SJCRH30 (cell line): ENCODE data around the gene TANC1. TPM values are rescaled to one million over a fixed set of nuclear protein-coding genes. Genes with fewer than 3 reads are reported as not detected.
"Not testable (repeated sequence)": the region's sequence is repeated elsewhere in the genome, so short reads cannot be mapped to it uniquely, and the experiment has no call there.

Source experiments
- DNase-seq, 2 experiments: peaks; one replicate each; pipeline ENCODE4 v3.0.0-alpha.2; 2015 to 2020
- H3K27ac ChIP-seq: fragments of 250-450 bp; sonication (Bioruptor Pico); 2 replicates; pipeline ENCODE4 v1.5.1; 2020; ENCODE audit warnings: mild to moderate bottlenecking, moderate library complexity
- H3K27me3 ChIP-seq: fragments of 250-450 bp; sonication (Bioruptor Pico); 2 replicates; pipeline ENCODE4 v1.5.1; 2020; ENCODE audit warnings: mild to moderate bottlenecking, moderate library complexity
- H3K36me3 ChIP-seq: fragments of 250-450 bp; sonication (Bioruptor Pico); 2 replicates; pipeline ENCODE4 v1.5.1; 2020; ENCODE audit warnings: mild to moderate bottlenecking, moderate library complexity
- H3K4me1 ChIP-seq: fragments of 250-450 bp; sonication (Bioruptor Pico); 2 replicates; pipeline ENCODE4 v1.5.1; 2020; ENCODE audit warnings: mild to moderate bottlenecking, moderate library complexity
- H3K4me3 ChIP-seq: fragments of 250-450 bp; sonication (Bioruptor Pico); 2 replicates; pipeline ENCODE4 v1.5.1; 2020; ENCODE audit warnings: mild to moderate bottlenecking, moderate library complexity
- H3K9me3 ChIP-seq: fragments of 250-450 bp; sonication (Bioruptor Pico); replicated peaks from 2 replicates; pipeline ENCODE4 v1.5.1; 2020; ENCODE audit warnings: mild to moderate bottlenecking, moderate library complexity
- total RNA-seq: library from RNA; depleted of rRNA; stranded (reverse); fragments of >200 nt; shearing (Covaris generic); gene quantifications from 2 replicates; pipeline ENCODE4 v1.2.3, GENCODE V29; 2014

TANC1 gene
- total RNA-seq, 1 experiment from 2014 or later = 15.1 TPM

GRCh38 chr2:159082119-159082518 lies 113.7 kb downstream of the TANC1 start:
- Histone ChIP-seq H3K27me3 (no peaks in the 10 kb centered on the region), H3K9me3 (no peaks in the 10 kb centered on the region; the same call in none of the 2 replicates), H3K4me3 (no peak overlapping the region), H3K27ac (no peak overlapping the region), H3K36me3 (0 out of 2 replicates have a peak, but pooled peaks cover 2% of the 10 kb centered on the region), H3K4me1 (no peaks in the 10 kb centered on the region)
- DNase-seq = no peak

GRCh38 chr2:159084384-159085370 lies 116.2 kb downstream of the TANC1 start:
- H3K4me3 ChIP-seq = no peak overlapping the region
- no peaks in the 10 kb centered on the region for H3K27me3 ChIP-seq
- no peak overlapping the region for H3K27ac ChIP-seq
- H3K36me3 ChIP-seq = no peaks in the 10 kb centered on the region
- H3K9me3 ChIP-seq = no peaks in the 10 kb centered on the region; the same call in 1 of the 2 replicates
- no peak for DNase-seq
- no peaks in the 10 kb centered on the region for H3K4me1 ChIP-seq

- Histone ChIP-seq H3K27me3 (no peaks in the 10 kb centered on the region), H3K27ac (no peak overlapping the region), H3K36me3 (no peaks in the 10 kb centered on the region), H3K4me1 (peaks cover 2% of the 10 kb centered on the region), H3K4me3 (no peak overlapping the region), H3K9me3 (no peaks in the 10 kb centered on the region)
- peak; percentile 30 to 58 for DNase-seq
Measured at GRCh38 chr2:159086342-159086741, 117.9 kb downstream of the TANC1 start.

GRCh38 chr2:159086826-159087225 lies 118.4 kb downstream of the TANC1 start:
- no peaks in the 10 kb centered on the region for H3K9me3 ChIP-seq
- DNase-seq = no peak
- H3K4me1 ChIP-seq = peaks cover 5% of the 10 kb centered on the region
- H3K4me3 ChIP-seq = no peak overlapping the region
- H3K36me3 ChIP-seq = no peaks in the 10 kb centered on the region
- H3K27me3 ChIP-seq = no peaks in the 10 kb centered on the region
- H3K27ac ChIP-seq = no peak overlapping the region

- no peaks in the 10 kb centered on the region for H3K27me3 ChIP-seq
- H3K4me3 ChIP-seq = no peak overlapping the region
- H3K36me3 ChIP-seq = no peaks in the 10 kb centered on the region
- no peaks in the 10 kb centered on the region for H3K9me3 ChIP-seq
- no peak overlapping the region for H3K27ac ChIP-seq
- no peak for DNase-seq
- H3K4me1 ChIP-seq = peaks cover 5% of the 10 kb centered on the region
Measured at GRCh38 chr2:159088906-159089305, 120.5 kb downstream of the TANC1 start.

- H3K9me3 ChIP-seq = no peaks in the 10 kb centered on the region
- H3K36me3 ChIP-seq = no peaks in the 10 kb centered on the region
- DNase-seq = no peak
- no peaks in the 10 kb centered on the region for H3K27me3 ChIP-seq
- H3K4me3 ChIP-seq = no peak overlapping the region
- H3K27ac ChIP-seq = no peak overlapping the region
- peaks cover 5% of the 10 kb centered on the region for H3K4me1 ChIP-seq
Measured at GRCh38 chr2:159089543-159089942, 121.1 kb downstream of the TANC1 start.

- Histone ChIP-seq H3K4me1 (peaks cover 5% of the 10 kb centered on the region), H3K36me3 (no peaks in the 10 kb centered on the region), H3K4me3 (no peak overlapping the region), H3K27me3 (no peaks in the 10 kb centered on the region), H3K27ac (no peak overlapping the region), H3K9me3 (no peaks in the 10 kb centered on the region)
- no peak for DNase-seq
Measured at GRCh38 chr2:159090514-159091201, 122.2 kb downstream of the TANC1 start.

GRCh38 chr2:159091381-159091780 lies 122.9 kb downstream of the TANC1 start:
- Histone ChIP-seq H3K27me3 (no peaks in the 10 kb centered on the region), H3K4me1 (peaks cover 5% of the 10 kb centered on the region), H3K27ac (no peak overlapping the region), H3K4me3 (no peak overlapping the region), H3K36me3 (no peaks in the 10 kb centered on the region), H3K9me3 (no peaks in the 10 kb centered on the region)
- no peak for DNase-seq

- Histone ChIP-seq H3K36me3 (no peaks in the 10 kb centered on the region), H3K27ac (no peak overlapping the region), H3K27me3 (no peaks in the 10 kb centered on the region), H3K9me3 (no peaks in the 10 kb centered on the region), H3K4me1 (peaks cover 5% of the 10 kb centered on the region), H3K4me3 (no peak overlapping the region)
- no peak for DNase-seq
Measured at GRCh38 chr2:159091976-159092375, 123.5 kb downstream of the TANC1 start.

- no peak overlapping the region for H3K27ac ChIP-seq
- no peaks in the 10 kb centered on the region for H3K36me3 ChIP-seq
- no peaks in the 10 kb centered on the region for H3K27me3 ChIP-seq
- H3K4me1 ChIP-seq = peaks cover 5% of the 10 kb centered on the region
- no peaks in the 10 kb centered on the region for H3K9me3 ChIP-seq
- DNase-seq = no peak
- no peak overlapping the region for H3K4me3 ChIP-seq
Measured at GRCh38 chr2:159093497-159093896, 125.1 kb downstream of the TANC1 start.

- Histone ChIP-seq H3K9me3 (no peaks in the 10 kb centered on the region), H3K36me3 (no peaks in the 10 kb centered on the region), H3K27ac (no peak overlapping the region), H3K4me1 (peaks cover 13% of the 10 kb centered on the region), H3K27me3 (no peaks in the 10 kb centered on the region), H3K4me3 (no peak overlapping the region)
- DNase-seq = no peak
Measured at GRCh38 chr2:159094173-159094737, 125.8 kb downstream of the TANC1 start.

- Histone ChIP-seq H3K36me3 (no peaks in the 10 kb centered on the region), H3K27me3 (no peaks in the 10 kb centered on the region), H3K27ac (no peak overlapping the region), H3K9me3 (no peaks in the 10 kb centered on the region), H3K4me3 (no peak overlapping the region), H3K4me1 (peaks cover 15% of the 10 kb centered on the region)
- DNase-seq = no peak
Measured at GRCh38 chr2:159095813-159096212, 127.4 kb downstream of the TANC1 start.

GRCh38 chr2:159096302-159096855 lies 127.9 kb downstream of the TANC1 start:
- H3K36me3 ChIP-seq, H3K9me3 ChIP-seq, H3K27ac ChIP-seq, H3K4me3 ChIP-seq, DNase-seq, H3K27me3 ChIP-seq: not testable (repeated sequence)
- H3K4me1 ChIP-seq = peaks cover 12% of the 10 kb centered on the region

- no peak overlapping the region for H3K4me3 ChIP-seq
- no peaks in the 10 kb centered on the region for H3K36me3 ChIP-seq
- DNase-seq = no peak
- no peak overlapping the region for H3K27ac ChIP-seq
- H3K27me3 ChIP-seq = no peaks in the 10 kb centered on the region
- peaks cover 10% of the 10 kb centered on the region; the same call in 1 of the 2 replicates for H3K4me1 ChIP-seq
- H3K9me3 ChIP-seq = no peaks in the 10 kb centered on the region
Measured at GRCh38 chr2:159096901-159097300, 128.5 kb downstream of the TANC1 start.

- H3K9me3 ChIP-seq = no peaks in the 10 kb centered on the region
- no peak for DNase-seq
- H3K4me3 ChIP-seq = no peak overlapping the region
- no peak overlapping the region for H3K27ac ChIP-seq
- H3K27me3 ChIP-seq = no peaks in the 10 kb centered on the region
- no peaks in the 10 kb centered on the region for H3K36me3 ChIP-seq
- H3K4me1 ChIP-seq = peaks cover 10% of the 10 kb centered on the region; the same call in 1 of the 2 replicates
Measured at GRCh38 chr2:159098361-159098760, 129.9 kb downstream of the TANC1 start.
